ENCODE data around the gene ZNF786. TPM values are rescaled to one million over a fixed set of nuclear protein-coding genes. Genes with fewer than 3 reads are reported as not detected.
A peak's percentile ranks its signal among the peaks of the same experiment; 100 is the strongest.
"Not testable (repeated sequence)": the region's sequence is repeated elsewhere in the genome, so short reads cannot be mapped to it uniquely, and the experiment has no call there.

ZNF786 gene
- total RNA-seq, 4 donors from 2014 or later = 1.9 to 6.1 (median 2.7) TPM

- no peaks in the 10 kb centered on the region for H3K36me3 ChIP-seq
- in situ Hi-C loops (cut with MboI; ENCODE audit: low sequenced_read_pairs in 4 of 4) (no loop called here), intact Hi-C loops (cut with DNase I; ENCODE audit: low total_unique reads) (no loop called here)
- no peak overlapping the region for H3K4me3 ChIP-seq
- no peaks in the 10 kb centered on the region for H3K27me3 ChIP-seq
- TF ChIP-seq POLR2A (IDR thresholded peaks at IDR 0.05) (no peak), CTCF (IDR thresholded peaks at IDR 0.05 in 4 of 5, conservative IDR thresholded peaks at IDR 0.05 in 1 of 5) (no peak)
- DNase-seq (no peak), ATAC-seq (no peak)
- H3K4me1 ChIP-seq = no peaks in the 10 kb centered on the region
- no peaks in the 10 kb centered on the region for H3K9me3 ChIP-seq
- no peak overlapping the region for H3K27ac ChIP-seq
Observed at GRCh38 chr7:149099058-149099457, 8.5 kb upstream of the ZNF786 start.

GRCh38 chr7:149097088-149097487 is 6.6 kb upstream of the ZNF786 start:
- H3K9me3 ChIP-seq = no peaks in the 10 kb centered on the region
- no peaks in the 10 kb centered on the region for H3K4me1 ChIP-seq
- no peak overlapping the region for H3K27ac ChIP-seq
- H3K36me3 ChIP-seq = no peaks in the 10 kb centered on the region
- intact Hi-C loops (cut with DNase I; ENCODE audit: low total_unique reads) (no loop called here), in situ Hi-C loops (cut with MboI; ENCODE audit: low sequenced_read_pairs in 4 of 4) (no loop called here)
- H3K27me3 ChIP-seq = no peaks in the 10 kb centered on the region
- no peak for TF ChIP-seq POLR2A (IDR thresholded peaks at IDR 0.05)
- TF ChIP-seq CTCF (IDR thresholded peaks at IDR 0.05 in 4 of 5, conservative IDR thresholded peaks at IDR 0.05 in 1 of 5) = no peak
- ATAC-seq (no peak), DNase-seq (no peak)
- H3K4me3 ChIP-seq = no peak overlapping the region

GRCh38 chr7:149093228-149093627 is 2.7 kb upstream of the ZNF786 start:
- no peak for TF ChIP-seq POLR2A (IDR thresholded peaks at IDR 0.05)
- no peak for TF ChIP-seq CTCF (IDR thresholded peaks at IDR 0.05 in 4 of 5, conservative IDR thresholded peaks at IDR 0.05 in 1 of 5)
- H3K27me3 ChIP-seq = no peaks in the 10 kb centered on the region
- in situ Hi-C loops (cut with MboI; ENCODE audit: low sequenced_read_pairs in 4 of 4) (no loop called here), intact Hi-C loops (cut with DNase I; ENCODE audit: low total_unique reads) (loop anchor here (5.0 kb wide), 1 partner anchor 396 kb away; the partner anchor contains the start of gene CUL1)
- DNase-seq (no peak), ATAC-seq (no peak)
- no peaks in the 10 kb centered on the region for H3K36me3 ChIP-seq
- no peak overlapping the region for H3K27ac ChIP-seq
- H3K9me3 ChIP-seq = no peaks in the 10 kb centered on the region
- H3K4me1 ChIP-seq = peaks cover 6 to 10% of the 10 kb centered on the region in 2 donors
- H3K4me3 ChIP-seq = no peak overlapping the region

- H3K27me3 ChIP-seq; H3K4me1 ChIP-seq; H3K36me3 ChIP-seq; H3K4me3 ChIP-seq; DNase-seq; in situ Hi-C loops (cut with MboI; ENCODE audit: low sequenced_read_pairs in 4 of 4); ATAC-seq; H3K9me3 ChIP-seq: not testable (repeated sequence)
- H3K27ac ChIP-seq = peak overlapping the region in 2 of 4 donors; percentile 97 to 100
- intact Hi-C loops (cut with DNase I; ENCODE audit: low total_unique reads) = loop anchor here (5.0 kb wide), 1 partner anchor 395 kb away; the partner anchor contains the start of gene CUL1
Observed at GRCh38 chr7:149092244-149092643, 1.7 kb upstream of the ZNF786 start.

- H3K4me1 ChIP-seq = peaks cover 6 to 10% of the 10 kb centered on the region in 2 donors
- no peak overlapping the region for H3K27ac ChIP-seq
- intact Hi-C loops (cut with DNase I; ENCODE audit: low total_unique reads) (no loop called here), in situ Hi-C loops (cut with MboI; ENCODE audit: low sequenced_read_pairs in 4 of 4) (loop anchor here in 3 of 4 donors (5.0 to 10.0 kb wide), 3 partner anchors 65 to 83 kb away; no protein-coding TSS in a partner anchor)
- H3K9me3 ChIP-seq = no peaks in the 10 kb centered on the region
- no peak overlapping the region for H3K4me3 ChIP-seq
- TF ChIP-seq POLR2A (IDR thresholded peaks at IDR 0.05) (no peak), CTCF (IDR thresholded peaks at IDR 0.05 in 4 of 5, conservative IDR thresholded peaks at IDR 0.05 in 1 of 5) (no peak)
- H3K36me3 ChIP-seq = no peaks in the 10 kb centered on the region
- ATAC-seq (no peak), DNase-seq (no peak)
- H3K27me3 ChIP-seq = no peaks in the 10 kb centered on the region
Observed at GRCh38 chr7:149087376-149087775, 3.1 kb downstream of the ZNF786 start.
